Measurements from ENCODE around the gene MPP3. TPM values are rescaled to one million over a fixed set of nuclear protein-coding genes. Genes with fewer than 3 reads are reported as not detected.

Gene MPP3
- total RNA-seq, 1 experiment from 2014 or later: 19.5 TPM

GRCh38 chr17:43757171-43757660, 75.7 kb downstream of the MPP3 start:
- CTCF ChIA-PET: interaction anchor here (1.5 to 7.6 kb wide), 2 partner anchors 61 to 180 kb away, joined by 4 to 158 read pairs; no protein-coding TSS in a partner anchor
- Histone ChIP-seq H3K79me2 (ENCODE audit: insufficient read depth, low read length) (no peaks in the 10 kb centered on the region), H3K27ac (ENCODE audit: low read depth, low read length) (no peak overlapping the region), H3K4me3 (replicated peaks in 1 of 2; ENCODE audit: low read depth in 1 of 2, low read length in 2 of 2) (no peak overlapping the region), H4K20me1 (ENCODE audit: insufficient read depth) (no peaks in the 10 kb centered on the region), H3K4me1 (ENCODE audit: control insufficient read depth in 1 of 2, insufficient read depth in 2 of 2, low read length in 2 of 2) (peaks cover 0 to 16% of the 10 kb centered on the region in 2 experiments; a peak in 2 of 4 replicates), H3K9ac (ENCODE audit: low read length) (no peak overlapping the region), H3K36me3 (ENCODE audit: control insufficient read depth in 1 of 2, insufficient read depth in 2 of 2, low read length in 2 of 2) (no peaks in the 10 kb centered on the region), H2AFZ (ENCODE audit: low read depth, low read length, poor library complexity, severe bottlenecking) (no peak overlapping the region), H3K27me3 (ENCODE audit: insufficient read depth, low read length) (no peaks in the 10 kb centered on the region), H3K4me2 (ENCODE audit: low read length) (no peak overlapping the region), H3K9me2 (ENCODE audit: insufficient read depth) (no peaks in the 10 kb centered on the region), H3K9me3 (ENCODE audit: control insufficient read depth in 1 of 2, insufficient read depth in 1 of 2, low read depth in 1 of 2, low read length in 2 of 2) (no peaks in the 10 kb centered on the region)
- no TSS peak for BruUV-seq (replicated peaks)
- RAD21 ChIA-PET (ENCODE audit: low non-redundant PET in 1 of 2, low total read pairs in 2 of 2, uncharacterized antibody in 2 of 2, unreplicated experiment in 2 of 2): interaction anchor here in 1 of 2 experiments (0.6 kb wide), 1 partner anchor 179 kb away, joined by 3 read pairs; no protein-coding TSS in a partner anchor
- POLR2A ChIA-PET: no interaction called here
- no peak for ATAC-seq
- no peak for DNase-seq (ENCODE audit: low read depth, low spot score)
- TF ChIP-seq SP1 (IDR thresholded peaks at IDR 0.05; ENCODE audit: low read depth) (no peak), CEBPB (IDR thresholded peaks at IDR 0.05; ENCODE audit: low read depth) (no peak), POLR2A (IDR thresholded peaks at IDR 0.05; ENCODE audit: borderline replicate concordance, extremely low read depth, insufficient read depth, insufficient read length) (no peak), FOSL1 (IDR thresholded peaks at IDR 0.05; ENCODE audit: low read depth) (no peak)
- intact Hi-C loops (cut with micrococcal nuclease): no loop called here

- Histone ChIP-seq H3K36me3 (ENCODE audit: control insufficient read depth in 1 of 2, insufficient read depth in 2 of 2, low read length in 2 of 2) (no peaks in the 10 kb centered on the region), H3K4me3 (replicated peaks in 1 of 2; ENCODE audit: low read depth in 1 of 2, low read length in 2 of 2) (no peak overlapping the region), H3K27me3 (ENCODE audit: insufficient read depth, low read length) (no peaks in the 10 kb centered on the region), H3K9me3 (ENCODE audit: control insufficient read depth in 1 of 2, insufficient read depth in 1 of 2, low read depth in 1 of 2, low read length in 2 of 2) (no peaks in the 10 kb centered on the region), H3K9ac (ENCODE audit: low read length) (no peak overlapping the region), H3K9me2 (ENCODE audit: insufficient read depth) (no peaks in the 10 kb centered on the region), H2AFZ (ENCODE audit: low read depth, low read length, poor library complexity, severe bottlenecking) (no peak overlapping the region), H4K20me1 (ENCODE audit: insufficient read depth) (no peaks in the 10 kb centered on the region), H3K4me1 (ENCODE audit: control insufficient read depth in 1 of 2, insufficient read depth in 2 of 2, low read length in 2 of 2) (peaks cover 0 to 16% of the 10 kb centered on the region in 2 experiments; a peak in 2 of 4 replicates), H3K4me2 (ENCODE audit: low read length) (no peak overlapping the region), H3K27ac (ENCODE audit: low read depth, low read length) (no peak overlapping the region), H3K79me2 (ENCODE audit: insufficient read depth, low read length) (no peaks in the 10 kb centered on the region)
- CTCF ChIA-PET: interaction anchor here (1.5 kb wide), 1 partner anchor 179 kb away, joined by 4 read pairs; no protein-coding TSS in a partner anchor
- no peak for DNase-seq (ENCODE audit: low read depth, low spot score)
- no peak for TF ChIP-seq SP1 (IDR thresholded peaks at IDR 0.05; ENCODE audit: low read depth)
- no peak for TF ChIP-seq CTCF (IDR thresholded peaks at IDR 0.05 in 2 of 3, conservative IDR thresholded peaks at IDR 0.05 in 1 of 3; ENCODE audit: borderline replicate concordance in 1 of 3, insufficient read depth in 1 of 3, low read depth in 2 of 3, low read length in 2 of 3)
- no peak for TF ChIP-seq CEBPB (IDR thresholded peaks at IDR 0.05; ENCODE audit: low read depth)
- TF ChIP-seq, protein P1, sequence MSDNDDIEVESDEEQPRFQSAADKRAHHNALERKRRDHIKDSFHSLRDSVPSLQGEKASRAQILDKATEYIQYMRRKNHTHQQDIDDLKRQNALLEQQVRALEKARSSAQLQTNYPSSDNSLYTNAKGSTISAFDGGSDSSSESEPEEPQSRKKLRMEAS (IDR thresholded peaks at IDR 0.05): no peak
- no peak for TF ChIP-seq CBX3 (IDR thresholded peaks at IDR 0.05; ENCODE audit: low read depth)
- TF ChIP-seq JUND (IDR thresholded peaks at IDR 0.05): no peak
- TF ChIP-seq EZH2phosphoT487 (IDR thresholded peaks at IDR 0.05; ENCODE audit: borderline replicate concordance): no peak
- TF ChIP-seq FOSL1 (IDR thresholded peaks at IDR 0.05; ENCODE audit: low read depth): no peak
- TF ChIP-seq TCF7L2 (IDR thresholded peaks at IDR 0.05; ENCODE audit: borderline replicate concordance, extremely low read depth, insufficient read depth, insufficient read length): no peak
- no peak for TF ChIP-seq SRF (IDR thresholded peaks at IDR 0.05; ENCODE audit: low read depth)
- no peak for TF ChIP-seq REST (IDR thresholded peaks at IDR 0.05; ENCODE audit: low read depth)
- RAD21 ChIA-PET (ENCODE audit: low non-redundant PET in 1 of 2, low total read pairs in 2 of 2, uncharacterized antibody in 2 of 2, unreplicated experiment in 2 of 2): no interaction called here
- no TSS peak for BruUV-seq (replicated peaks)
- POLR2A ChIA-PET: no interaction called here
- no peak for ATAC-seq
- intact Hi-C loops (cut with micrococcal nuclease): no loop called here
These were observed 76.7 kb downstream of the MPP3 start for GRCh38 chr17:43756201-43756600.
